Stimulated activated CD8-positive, alpha-beta memory T cell treated with anti-CD3 and anti-CD28 coated beads, Interleukin-4, amount 100 ng/mL, for 4 hours (primary cell): ENCODE measurements around the gene GSK3A.
"Not testable (repeated sequence)": the region's sequence is repeated elsewhere in the genome, so short reads cannot be mapped to it uniquely, and the experiment has no call there.

ENCODE experiments used
- DNase-seq, 2 donors: peaks; one replicate each; pipeline ENCODE4 v3.0.0-alpha.2; 2020; ENCODE audit warnings: low read depth in 2 of 2, low spot score in 1 of 2

Gene GSK3A

DNA sequence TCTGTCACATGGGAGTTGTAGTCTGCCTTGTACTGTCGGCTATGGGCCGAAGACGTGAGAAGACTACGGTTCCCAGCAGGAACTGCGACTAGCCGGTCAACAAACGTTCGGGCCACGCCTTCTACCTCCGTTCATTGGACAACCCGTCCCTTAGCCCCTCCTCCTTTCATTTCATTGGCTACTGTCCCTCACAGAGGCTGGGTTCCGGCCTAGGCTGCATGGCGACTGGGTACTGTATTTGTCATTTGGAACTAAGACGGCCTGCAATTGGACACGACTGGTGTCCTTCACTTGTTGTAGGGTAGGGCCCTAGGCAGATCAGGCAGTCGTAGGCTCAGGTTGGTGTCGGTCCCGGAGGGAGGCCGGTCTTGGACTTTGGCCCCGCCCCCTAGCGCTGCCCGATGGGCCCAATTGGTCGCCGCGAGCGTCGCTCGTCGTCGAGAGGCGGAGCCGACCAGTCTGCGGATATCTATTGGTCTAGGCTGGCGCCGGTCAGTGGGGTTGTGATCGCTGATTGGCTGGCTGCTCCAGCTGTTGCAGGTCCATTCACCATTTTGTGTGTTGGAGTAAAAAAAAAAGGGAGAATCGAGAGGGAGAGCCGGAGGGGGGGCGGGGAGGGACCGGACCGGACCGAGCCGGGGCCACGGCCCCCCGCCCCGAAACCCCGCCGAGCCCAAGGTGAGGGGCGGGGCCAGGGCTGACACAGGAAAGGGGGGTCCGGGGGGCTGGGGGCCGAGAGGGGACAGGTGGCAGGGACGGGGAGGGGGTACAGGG, 26.5 kb upstream of the GSK3A start, which contains the start of gene CIC:
TSS of gene CIC (plus strand) at position 549 of the 774 bp plus-strand sequence. CDS start 2,532 bp downstream, outside the sequence.
- DNase-seq: peak; percentile 95 to 98

GRCh38 chr19:42268142-42268703, 25.8 kb upstream of the GSK3A start:
- peak; percentile 94 to 97 for DNase-seq

- no peak for DNase-seq
Measured at GRCh38 chr19:42267644-42268141, 25.3 kb upstream of the GSK3A start.

GRCh38 chr19:42266928-42267603, 24.7 kb upstream of the GSK3A start:
- DNase-seq: not testable (repeated sequence)

DNA sequence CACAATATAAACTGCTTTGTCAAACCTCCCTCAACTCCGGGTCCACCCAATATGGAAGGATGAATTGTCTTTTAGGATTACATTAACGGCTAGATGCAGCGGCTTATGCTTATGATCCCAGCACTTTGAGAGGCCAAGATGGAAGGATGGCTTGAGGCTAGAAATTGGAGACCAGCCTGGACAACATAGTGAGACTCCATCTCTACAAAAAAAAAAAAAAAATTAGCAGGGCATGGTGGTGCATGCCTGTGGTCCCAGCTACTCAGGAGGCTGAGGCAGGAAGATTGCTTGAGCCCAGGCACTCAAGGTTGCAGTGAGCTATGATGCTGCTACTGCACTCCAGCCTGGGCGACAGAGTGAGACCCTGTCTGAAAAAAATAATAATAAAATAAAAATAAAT, 23.7 kb upstream of the GSK3A start:
- not testable (repeated sequence) for DNase-seq

DNA sequence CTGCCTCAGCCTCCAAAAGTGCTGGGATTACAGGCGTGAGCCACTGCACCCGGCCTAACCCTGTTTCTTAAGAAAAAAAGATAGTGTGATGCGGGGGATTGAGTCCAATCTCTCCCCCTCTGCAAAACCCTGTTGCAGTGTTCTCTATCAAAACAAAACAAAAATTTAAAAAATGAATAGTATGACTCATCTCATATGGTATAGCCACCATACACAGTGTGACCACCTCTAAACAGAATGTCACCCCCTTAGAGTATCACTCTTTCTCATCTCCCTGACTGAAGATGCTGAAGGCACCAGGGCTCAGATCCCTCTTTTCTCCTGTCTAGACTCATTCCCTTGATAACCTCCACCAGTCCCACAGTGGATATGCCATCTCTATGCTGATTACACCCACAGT, 19.4 kb upstream of the GSK3A start:
- DNase-seq: no peak

- not testable (repeated sequence) for DNase-seq
Measured at GRCh38 chr19:42257842-42258241, 15.4 kb upstream of the GSK3A start.

DNA sequence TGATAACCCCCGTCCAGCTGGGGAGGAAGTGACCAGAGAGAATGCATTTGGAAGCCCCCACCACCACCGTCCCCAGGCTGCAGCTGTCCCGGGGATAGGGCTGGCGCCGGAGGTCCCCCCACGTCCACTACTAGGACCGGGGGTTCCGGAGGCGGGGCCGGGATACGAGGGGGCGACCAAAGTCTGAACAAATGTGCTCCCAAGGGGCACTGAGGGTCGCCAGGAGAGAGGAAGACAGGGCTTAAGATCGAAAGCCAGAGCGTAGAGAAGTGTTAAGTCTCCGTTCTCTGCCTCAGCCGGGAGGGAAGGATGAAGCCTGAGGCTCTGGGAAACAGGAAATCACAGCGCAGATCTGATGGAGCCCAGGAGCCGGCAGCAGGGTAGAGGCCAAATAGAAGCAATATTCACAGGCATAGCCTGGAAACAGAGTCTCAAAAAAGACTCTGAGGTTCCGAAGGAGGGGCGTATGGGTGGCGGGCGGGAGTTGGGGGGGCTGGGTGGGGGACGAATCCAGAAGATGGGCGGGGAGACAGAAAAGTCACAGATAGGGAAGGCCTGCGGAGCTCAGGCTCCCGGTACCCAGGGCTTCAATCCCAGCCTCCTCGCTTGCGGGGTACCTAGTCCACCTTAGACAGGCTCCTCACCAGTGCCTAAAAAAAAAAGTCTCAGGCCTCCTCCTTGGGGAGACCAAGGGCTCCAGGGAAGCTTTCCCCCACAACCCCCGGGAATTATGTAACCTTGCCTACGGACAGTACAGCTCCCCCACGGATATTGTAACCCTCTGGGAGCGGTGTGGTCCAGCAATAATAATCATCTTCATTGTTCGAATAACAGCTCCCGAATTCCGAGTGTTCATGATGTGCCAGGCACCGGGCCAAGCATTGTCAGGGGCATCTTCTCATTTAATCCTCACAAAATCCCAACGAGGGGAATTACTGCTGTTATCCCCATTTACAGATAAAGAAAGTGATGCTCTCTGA, 13.7 kb upstream of the GSK3A start:
- DNase-seq: no peak

DNA sequence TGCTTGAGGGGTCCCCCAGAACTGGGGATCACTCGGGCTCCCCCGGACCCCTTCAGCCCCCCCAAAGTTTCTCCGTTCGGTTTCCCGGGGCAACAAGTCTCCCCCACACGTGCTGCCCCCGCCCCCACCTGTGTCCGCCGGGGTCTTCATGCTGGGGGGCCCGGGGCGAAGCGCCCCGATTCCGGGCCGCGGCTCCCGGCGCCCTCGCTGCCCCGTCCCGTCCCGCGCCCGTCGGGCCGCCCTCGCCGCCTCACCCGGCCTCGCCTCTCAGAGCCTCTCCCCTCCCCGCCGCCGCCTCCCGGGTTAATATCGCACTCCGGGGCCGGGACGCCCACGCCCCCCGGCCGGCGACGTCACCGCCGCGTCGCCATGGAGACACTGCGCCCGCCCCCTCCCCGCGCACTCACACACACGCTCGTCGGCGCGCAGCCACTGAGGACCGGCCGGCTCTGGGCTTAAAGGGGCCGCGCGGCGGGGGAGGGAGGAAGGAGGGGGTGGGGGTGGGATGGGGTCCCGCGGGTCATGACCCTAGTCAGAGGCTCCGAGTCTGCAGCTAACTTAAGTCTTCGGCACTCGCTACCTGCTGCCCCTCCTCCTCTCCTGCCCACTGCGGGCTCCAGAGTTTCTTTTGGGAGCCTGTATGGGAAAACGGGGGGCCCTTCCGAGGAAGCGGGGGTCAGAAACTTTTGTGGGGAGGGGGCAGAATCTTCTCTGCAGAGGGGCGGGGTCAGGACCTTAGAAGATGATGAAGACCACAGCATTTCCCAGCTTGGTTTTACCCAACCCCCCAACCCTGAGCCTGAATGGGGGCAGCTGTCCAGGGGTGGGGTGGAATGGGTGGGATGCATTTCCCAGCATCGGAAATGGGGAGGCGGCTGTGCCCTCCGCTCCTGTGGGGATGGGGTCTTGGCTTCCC, 12.7 kb upstream of the GSK3A start, which contains the start of gene ERF:
TSS of gene ERF (minus strand) at position 279 of the 916 bp plus-strand sequence. CDS start at position 150, 129 bp downstream.
- DNase-seq: peak; percentile 82 to 86

- DNase-seq: peak; percentile 51 to 65
Measured at GRCh38 chr19:42254089-42254849, 11.9 kb upstream of the GSK3A start.

DNA sequence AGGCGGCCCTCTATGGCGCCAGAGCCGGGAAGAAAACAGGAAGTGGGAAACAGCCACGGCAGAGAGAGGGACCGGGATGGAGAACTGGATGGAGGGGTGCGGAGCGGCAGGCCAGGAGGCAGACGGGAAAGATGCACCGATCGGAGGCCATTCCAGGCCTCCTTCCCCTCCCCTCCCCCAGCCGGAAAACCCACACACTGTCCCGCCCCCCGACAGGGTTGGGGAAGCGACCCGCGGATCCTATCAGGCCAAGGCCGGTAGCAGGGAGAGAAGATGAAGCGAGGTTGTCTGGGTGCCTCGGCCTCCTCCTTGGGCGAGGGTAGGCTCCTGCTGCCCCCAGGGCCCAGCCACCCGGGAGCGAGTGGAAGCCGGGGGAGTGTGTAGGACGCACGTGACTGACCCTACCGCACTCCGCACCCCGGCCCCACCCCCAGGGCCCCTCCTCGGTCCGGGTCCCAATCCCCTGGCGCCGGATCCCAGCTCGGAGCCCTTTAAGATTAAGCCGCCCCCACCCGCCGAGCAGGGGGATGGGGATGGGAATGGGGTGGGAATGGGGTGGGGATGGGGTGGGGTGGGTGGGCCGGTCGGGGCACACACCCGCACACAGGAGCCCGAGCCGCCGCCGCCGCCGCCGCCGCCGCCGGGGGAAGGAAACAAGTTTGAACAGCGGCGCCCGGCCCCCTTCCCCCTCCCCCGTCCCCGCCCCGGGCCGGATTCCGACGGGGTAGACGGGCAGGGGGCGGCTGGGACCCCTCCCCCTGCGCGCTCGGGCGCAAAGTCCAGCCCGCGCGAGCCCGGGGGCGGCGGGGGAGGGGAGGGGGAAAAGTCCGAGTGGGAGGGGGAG, 11.1 kb upstream of the GSK3A start:
- peak; percentile 22 to 32 for DNase-seq

GRCh38 chr19:42252365-42253244, 10.2 kb upstream of the GSK3A start:
- no peak for DNase-seq

GRCh38 chr19:42251572-42252358, 9.4 kb upstream of the GSK3A start:
- no peak for DNase-seq

- no peak for DNase-seq
Measured at GRCh38 chr19:42250666-42251531, 8.5 kb upstream of the GSK3A start.

DNA sequence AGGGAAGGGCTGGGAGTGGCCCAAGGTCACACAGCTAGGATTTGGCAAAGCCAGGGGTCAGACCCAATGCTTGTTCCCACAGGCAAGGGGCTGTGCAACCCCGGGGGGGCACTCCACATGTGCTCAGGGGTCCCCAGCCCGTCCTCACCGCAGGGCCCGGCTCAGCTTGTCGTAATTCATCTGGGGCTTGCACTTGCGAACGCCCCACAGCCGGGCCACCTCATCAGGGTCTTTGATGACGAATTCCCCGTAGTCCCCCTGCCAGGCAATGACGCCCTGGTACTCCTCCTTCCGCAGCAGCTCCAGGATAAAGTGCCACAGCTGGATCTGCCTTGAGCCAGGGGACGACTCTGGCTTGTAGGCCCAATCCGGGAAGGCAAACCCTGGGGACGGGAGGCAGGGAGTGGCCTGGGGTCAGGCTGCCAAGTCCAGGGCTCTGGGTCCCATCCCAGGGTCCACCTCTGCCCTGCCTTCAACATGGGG, 7.8 kb upstream of the GSK3A start:
- no peak for DNase-seq
